ENCODE results near the gene CLIC1. TPM values are rescaled to one million over a fixed set of nuclear protein-coding genes. Genes with fewer than 3 reads are reported as not detected.

The CLIC1 gene
- total and polyA plus RNA-seq, 8 donors, result 226 to 465 (median 265) TPM

GRCh38 chr6:31765559-31765909 lies 29.2 kb upstream of the CLIC1 start:
- Histone ChIP-seq H3K27me3 (no peaks in the 10 kb centered on the region), H3K36me3 (peaks cover 0 to under 1% of the 10 kb centered on the region in 2 donors), H3K4me3 (no peak overlapping the region), H3K4me1 (peaks cover 0 to 25% of the 10 kb centered on the region in 2 donors), H3K9me3 (no peaks in the 10 kb centered on the region), H3K27ac (no peak overlapping the region)
- DNase-seq (peak in 1 of 4 donors; percentile 64), ATAC-seq (no peak)
- no peak for TF ChIP-seq CTCF (IDR thresholded peaks at IDR 0.05)
- intact Hi-C loops (cut with DNase I), result no loop called here

DNA sequence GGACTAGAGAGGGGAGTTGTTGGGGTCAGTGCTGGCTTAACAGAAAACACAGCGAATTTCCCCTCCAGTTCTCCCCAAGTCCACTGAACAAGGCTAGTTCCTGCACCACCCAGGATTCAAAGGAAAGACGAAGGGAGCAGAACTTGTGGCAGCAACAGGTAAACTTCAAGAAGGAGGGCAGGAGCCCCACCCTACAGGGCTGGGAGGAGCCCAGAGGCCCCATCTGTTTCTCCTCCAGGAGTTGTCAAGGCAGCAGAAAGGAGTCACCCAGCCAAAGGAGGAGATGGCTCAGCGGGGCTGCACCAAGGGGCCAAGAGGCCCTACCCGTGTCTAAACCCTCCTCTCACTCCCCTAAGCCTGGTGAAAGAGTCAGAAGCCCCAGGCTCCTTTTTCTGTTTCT lies 27.9 kb upstream of the CLIC1 start:
- Histone ChIP-seq H3K27me3 (no peaks in the 10 kb centered on the region), H3K4me1 (peaks cover 0 to 15% of the 10 kb centered on the region in 2 donors), H3K36me3 (peaks cover 0 to 14% of the 10 kb centered on the region in 2 donors), H3K9me3 (no peaks in the 10 kb centered on the region), H3K4me3 (no peak overlapping the region), H3K27ac (no peak overlapping the region)
- ATAC-seq (no peak), DNase-seq (peak in 1 of 4 donors; percentile 56)
- no peak for TF ChIP-seq CTCF (IDR thresholded peaks at IDR 0.05)
- intact Hi-C loops (cut with DNase I), result no loop called here

- H3K27ac ChIP-seq, result no peak overlapping the region
These were observed 27.2 kb upstream of the CLIC1 start for GRCh38 chr6:31763619-31763940.

GRCh38 chr6:31762878-31763618 lies 26.7 kb upstream of the CLIC1 start:
- H3K27ac ChIP-seq, result no peak overlapping the region
- DNase-seq (no peak), ATAC-seq (no peak)
- no peak for TF ChIP-seq CTCF (IDR thresholded peaks at IDR 0.05)
- H3K4me3 ChIP-seq, result no peak overlapping the region
- H3K4me1 ChIP-seq, result peaks cover 0 to 4% of the 10 kb centered on the region in 2 donors
- intact Hi-C loops (cut with DNase I), result no loop called here
- no peaks in the 10 kb centered on the region for H3K27me3 ChIP-seq
- no peaks in the 10 kb centered on the region for H3K9me3 ChIP-seq
- peaks cover 0 to 15% of the 10 kb centered on the region in 2 donors for H3K36me3 ChIP-seq

More at GRCh38 chr6:31763619-31763940, 27.2 kb upstream of the CLIC1 start:
- Histone ChIP-seq H3K9me3 (no peaks in the 10 kb centered on the region), H3K36me3 (peaks cover 0 to 15% of the 10 kb centered on the region in 2 donors), H3K4me3 (no peak overlapping the region), H3K4me1 (peaks cover 0 to 9% of the 10 kb centered on the region in 2 donors), H3K27me3 (no peaks in the 10 kb centered on the region)
- intact Hi-C loops (cut with DNase I), result no loop called here
- TF ChIP-seq CTCF (IDR thresholded peaks at IDR 0.05), result no peak
- DNase-seq, result peak in 1 of 4 donors; percentile 17
- peak; percentile 43 for ATAC-seq

GRCh38 chr6:31762356-31762755 lies 26.0 kb upstream of the CLIC1 start, which contains the start of gene SAPCD1:
Gene SAPCD1 (plus strand): TSS chr6:31762656. CDS start chr6:31763055, 399 bp downstream.
- no peak for DNase-seq
- Histone ChIP-seq H3K4me3 (no peak within 1 kb of the TSS), H3K27ac (no peak within 1 kb of the TSS), H3K27me3 (no peaks in the 10 kb centered on the region), H3K9me3 (no peaks in the 10 kb centered on the region), H3K36me3 (peaks cover 0 to 15% of the 10 kb centered on the region in 2 donors), H3K4me1 (peaks cover 0 to 3% of the 10 kb centered on the region in 2 donors)
- no peak for ATAC-seq
- TF ChIP-seq CTCF (IDR thresholded peaks at IDR 0.05), result no peak
- intact Hi-C loops (cut with DNase I), result no loop called here

Data from left lung (tissue), 10 donors.